HG03159 (cell line): ENCODE measurements around the gene INKA2.
A peak's percentile ranks its signal among the peaks of the same experiment; 100 is the strongest.

Experiments
- ATAC-seq: cut with Tn5 transposase; IDR thresholded peaks from one replicate; pipeline ENCODE4 v1.9.1; 2021; ENCODE audit warnings: mild to moderate bottlenecking, moderate library complexity; ENCODE audit not compliant: unreplicated experiment

Gene INKA2

GRCh38 chr1:111739194-111739924 is at the start of gene INKA2:
INKA2 (minus strand) TSS chr1:111739395; CDS start chr1:111739242, 153 bp downstream.
- peak; percentile 69 for ATAC-seq

- ATAC-seq, result no peak
These were observed 47.5 kb upstream of the INKA2 start for GRCh38 chr1:111786669-111787207.

GRCh38 chr1:111784273-111784901 is 45.2 kb upstream of the INKA2 start:
- ATAC-seq, result no peak

GRCh38 chr1:111779546-111779945 is 40.4 kb upstream of the INKA2 start:
- no peak for ATAC-seq

- no peak for ATAC-seq
These were observed 39.4 kb upstream of the INKA2 start for GRCh38 chr1:111778541-111779051.

- no peak for ATAC-seq
These were observed 38.9 kb upstream of the INKA2 start for GRCh38 chr1:111778066-111778465.

GRCh38 chr1:111777301-111777700 is 38.1 kb upstream of the INKA2 start:
- ATAC-seq, result no peak

- ATAC-seq, result no peak
These were observed 37.7 kb upstream of the INKA2 start for GRCh38 chr1:111776861-111777260.

- ATAC-seq, result no peak
These were observed 37.2 kb upstream of the INKA2 start for GRCh38 chr1:111776391-111776790.

GRCh38 chr1:111775966-111776365 is 36.8 kb upstream of the INKA2 start:
- ATAC-seq, result no peak

GRCh38 chr1:111770916-111771315 is 31.7 kb upstream of the INKA2 start:
- ATAC-seq, result no peak

GRCh38 chr1:111769517-111770146 is 30.4 kb upstream of the INKA2 start:
- ATAC-seq, result no peak

GRCh38 chr1:111768625-111769024 is 29.4 kb upstream of the INKA2 start:
- no peak for ATAC-seq

GRCh38 chr1:111768023-111768422 is 28.8 kb upstream of the INKA2 start:
- ATAC-seq, result no peak

- ATAC-seq, result no peak
These were observed 23.1 kb upstream of the INKA2 start for GRCh38 chr1:111762332-111762731.

GRCh38 chr1:111761717-111762116 is 22.5 kb upstream of the INKA2 start:
- ATAC-seq, result no peak

GRCh38 chr1:111758373-111758772 is 19.2 kb upstream of the INKA2 start:
- ATAC-seq, result no peak

GRCh38 chr1:111756124-111756513 is 16.9 kb upstream of the INKA2 start:
- peak; percentile 22 for ATAC-seq

GRCh38 chr1:111755331-111756123 is 16.3 kb upstream of the INKA2 start, which contains the start of gene DDX20:
DDX20 (plus strand) TSS chr1:111755901; CDS start chr1:111755925, 24 bp downstream.
- peak; percentile 88 for ATAC-seq

GRCh38 chr1:111754984-111755330 is 15.8 kb upstream of the INKA2 start:
- ATAC-seq, result peak; percentile 1
